Stimulated activated CD4-positive, alpha-beta T cell treated with anti-CD3 and anti-CD28 coated beads, Interleukin-12 subunit alpha, Interleukin-12 subunit beta, amount 100 ng/mL, for 4 hours (primary cell): ENCODE results near the gene CLIP2.
"Not testable (repeated sequence)": the region's sequence is repeated elsewhere in the genome, so short reads cannot be mapped to it uniquely, and the experiment has no call there.

Experiments
- DNase-seq: peaks from one replicate; pipeline ENCODE4 v3.0.0-alpha.2; 2020

CLIP2 gene

GRCh38 chr7:74300926-74301325 lies 11.7 kb downstream of the CLIP2 start:
- DNase-seq: no peak

- DNase-seq: no peak
These were observed 13.6 kb downstream of the CLIP2 start for GRCh38 chr7:74302745-74303221.

- DNase-seq: no peak
These were observed 15.3 kb downstream of the CLIP2 start for GRCh38 chr7:74304550-74304949.

DNA sequence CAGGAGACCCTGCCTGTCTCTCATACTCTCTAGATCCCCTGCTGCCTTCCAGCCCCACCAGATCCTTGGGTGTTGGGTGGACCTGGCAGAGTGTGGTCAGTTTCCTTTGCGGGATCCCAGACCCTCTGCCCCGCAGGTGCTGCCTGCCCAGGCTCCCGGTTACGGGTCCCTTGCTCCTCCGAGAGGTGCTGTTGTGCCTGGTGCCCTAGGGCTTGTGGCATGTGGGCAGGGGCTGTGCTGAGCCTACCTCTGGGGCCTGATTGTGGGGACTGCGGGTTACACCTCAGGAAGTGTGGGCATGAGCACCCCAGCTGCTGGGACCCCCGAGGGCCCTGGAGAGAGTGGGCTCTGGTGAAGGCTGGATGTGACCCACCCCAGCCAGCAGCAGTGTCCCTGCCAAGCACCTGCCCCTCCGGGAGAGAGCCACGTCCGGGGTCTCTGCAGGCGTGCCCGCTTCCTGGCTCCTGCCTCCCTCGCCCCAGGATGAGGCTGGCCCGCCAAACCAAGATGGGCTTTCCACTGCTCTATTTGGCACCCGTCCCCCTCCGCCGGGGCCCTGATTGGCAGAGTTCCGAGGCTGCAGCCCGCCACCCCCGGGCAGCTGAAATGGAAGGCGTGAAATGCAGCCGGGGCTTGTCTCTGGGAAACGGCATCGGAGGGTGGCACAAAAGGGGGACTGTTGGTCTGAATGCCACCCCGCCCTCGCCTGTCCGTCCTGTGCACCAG lies 17.0 kb downstream of the CLIP2 start:
- no peak for DNase-seq

- DNase-seq: no peak
These were observed 17.7 kb downstream of the CLIP2 start for GRCh38 chr7:74306730-74307469.

- no peak for DNase-seq
These were observed 18.7 kb downstream of the CLIP2 start for GRCh38 chr7:74307738-74308505.

DNA sequence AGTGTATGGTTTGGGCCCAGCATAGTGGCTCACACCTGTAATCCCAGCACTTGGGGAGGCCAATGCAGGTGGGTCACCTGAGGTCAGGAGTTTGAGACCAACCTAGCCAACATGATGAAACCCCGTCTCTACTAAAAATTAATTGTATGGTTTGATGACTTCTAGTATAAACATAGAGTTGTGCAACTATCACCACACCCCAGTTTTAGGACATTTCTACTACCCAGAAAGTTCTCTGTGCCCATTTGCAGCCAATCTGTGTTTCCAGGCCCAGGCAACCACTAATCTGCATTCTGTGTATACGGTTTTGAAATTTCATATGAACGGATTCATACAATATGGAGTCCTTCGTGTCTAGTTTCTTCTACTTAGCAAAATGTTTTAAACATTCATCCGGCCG lies 20.0 kb downstream of the CLIP2 start:
- no peak for DNase-seq

GRCh38 chr7:74311305-74311744 lies 22.1 kb downstream of the CLIP2 start:
- DNase-seq: no peak

DNA sequence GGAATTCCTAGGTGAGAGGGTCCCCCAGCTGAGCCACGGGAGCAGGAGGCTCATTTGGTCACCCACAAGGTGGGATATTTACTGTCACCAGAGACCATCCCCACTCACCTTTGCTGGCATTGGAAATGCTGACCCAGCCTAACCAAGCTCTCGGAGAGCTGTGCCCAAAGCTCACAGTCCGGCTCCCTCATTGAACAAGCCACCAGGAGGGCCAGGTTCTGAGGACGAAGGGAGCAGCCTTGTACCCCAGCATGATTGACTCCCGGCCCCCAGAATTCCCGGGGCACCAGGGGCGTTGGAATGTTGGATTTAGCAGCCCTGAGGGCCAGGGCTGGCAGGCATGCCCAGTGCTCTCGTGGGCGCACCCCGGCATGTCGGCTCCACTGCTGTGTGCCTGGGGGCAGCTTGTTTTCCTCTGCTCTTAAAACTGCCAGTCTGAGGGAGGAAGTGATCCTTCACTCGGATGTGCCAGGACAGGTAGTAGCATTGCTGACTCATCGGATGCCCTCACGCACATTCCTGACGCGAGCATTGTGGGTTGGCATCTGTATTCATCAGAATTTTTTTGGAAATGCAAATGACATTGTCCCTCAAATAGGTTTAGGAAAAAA lies 23.3 kb downstream of the CLIP2 start:
- DNase-seq: no peak

GRCh38 chr7:74315891-74316290 lies 26.7 kb downstream of the CLIP2 start:
- DNase-seq: not testable (repeated sequence)

DNA sequence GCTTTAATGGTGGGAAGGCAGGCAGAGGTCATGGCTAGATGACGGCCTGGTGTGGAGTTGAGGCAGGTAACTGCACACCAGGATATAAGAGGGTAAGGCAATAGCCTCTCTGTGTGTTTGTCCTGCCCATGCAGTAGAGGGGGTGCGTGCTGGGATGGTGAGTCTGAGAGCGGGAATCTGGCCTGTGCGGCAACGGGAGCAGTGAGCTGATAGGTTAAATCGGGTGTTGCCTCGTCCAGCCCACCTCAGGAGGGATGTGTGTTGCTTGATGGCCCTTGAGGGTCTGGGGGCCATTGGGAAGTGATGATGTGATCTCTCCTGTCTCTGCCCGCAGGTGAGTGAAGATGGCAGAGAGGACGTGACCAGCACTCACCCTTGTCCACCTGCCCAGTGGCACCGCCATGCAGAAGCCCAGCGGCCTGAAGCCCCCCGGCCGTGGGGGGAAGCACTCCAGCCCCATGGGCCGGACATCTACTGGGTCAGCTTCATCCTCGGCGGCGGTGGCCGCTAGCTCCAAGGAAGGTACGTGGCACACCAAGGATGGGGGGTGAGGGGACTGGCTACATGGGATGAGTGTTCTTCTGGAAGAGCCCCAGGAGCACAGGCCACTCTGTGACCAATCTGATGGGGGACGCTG lies 28.1 kb downstream of the CLIP2 start:
- no peak for DNase-seq

GRCh38 chr7:74318043-74318442 lies 28.8 kb downstream of the CLIP2 start:
- no peak for DNase-seq

- DNase-seq: no peak
These were observed 31.5 kb downstream of the CLIP2 start for GRCh38 chr7:74320645-74321221.

DNA sequence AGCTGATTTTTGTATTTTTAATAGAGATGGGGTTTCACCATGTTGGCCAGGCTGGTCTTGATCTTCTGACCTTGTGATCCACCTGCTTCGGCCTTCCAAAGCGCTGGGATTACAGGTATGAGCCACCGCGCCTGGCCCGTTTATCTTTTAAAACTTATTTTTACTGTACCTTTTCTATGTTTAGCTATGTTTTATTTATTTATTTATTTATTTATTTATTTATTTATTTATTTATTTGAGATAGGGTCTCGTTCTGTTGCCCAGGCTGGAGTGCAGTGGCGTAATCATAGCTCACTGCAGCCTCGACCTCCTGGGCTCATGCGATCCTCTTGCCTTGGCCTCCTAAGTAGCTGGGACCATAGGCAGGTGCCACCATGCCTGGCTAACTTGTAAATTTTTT lies 33.7 kb downstream of the CLIP2 start:
- DNase-seq: not testable (repeated sequence)

GRCh38 chr7:74324531-74325209 lies 35.5 kb downstream of the CLIP2 start:
- DNase-seq: no peak

- DNase-seq: no peak
These were observed 36.0 kb downstream of the CLIP2 start for GRCh38 chr7:74325210-74325565.

- no peak for DNase-seq
These were observed 40.0 kb downstream of the CLIP2 start for GRCh38 chr7:74329225-74329624.

- DNase-seq: no peak
These were observed 43.4 kb downstream of the CLIP2 start for GRCh38 chr7:74332373-74333176.

- no peak for DNase-seq
These were observed 44.8 kb downstream of the CLIP2 start for GRCh38 chr7:74334030-74334429.

DNA sequence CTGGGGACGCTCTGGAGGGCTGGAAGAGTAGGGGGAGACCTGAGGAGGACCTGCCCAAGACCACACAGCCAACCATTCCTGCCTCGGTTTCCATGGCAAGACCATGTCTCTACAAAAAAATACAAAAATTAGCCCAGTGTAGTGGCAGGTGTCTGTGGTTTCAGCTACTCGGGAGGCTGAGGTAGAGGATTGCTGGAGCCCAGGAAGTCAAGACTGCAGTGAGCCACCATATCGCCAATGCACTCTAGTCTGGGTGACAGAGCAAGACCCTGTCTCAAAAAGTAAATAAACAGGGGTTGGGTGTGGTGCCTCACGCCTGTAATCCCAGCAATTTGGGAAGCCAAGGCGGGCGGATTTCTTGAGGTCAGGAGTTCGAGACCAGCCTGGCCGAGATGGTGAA lies 48.7 kb downstream of the CLIP2 start:
- no peak for DNase-seq
